GM12878 (cell line): Measurements from ENCODE around the gene MAD2L2. TPM values are rescaled to one million over a fixed set of nuclear protein-coding genes. Genes with fewer than 3 reads are reported as not detected.

ENCODE experiments used
- ATAC-seq: fragments of 200-7000 bp; cut with Tn5 transposase; 3 replicates; pipeline ENCODE4 v1.9.1; 2020; ENCODE audit warnings: mild to moderate bottlenecking, moderate library complexity
- BruUV-seq: library from RNA; stranded (reverse); fragments of 400-500 nt; replicated peaks from 2 replicates; lab custom pipeline; 2021; lab: Mats Ljungman, UMichigan
- CTCF ChIA-PET: fragments of 300-600 bp; sonication (Branson Sonifier 250); formaldehyde crosslinking; extraction: SDS; loops from one replicate; lab custom pipeline; 2021; ENCODE audit warnings: inconsistent platforms; lab: Yijun Ruan, JAX
- POLR2A ChIA-PET: fragments of 350-600 bp; formaldehyde crosslinking; extraction: SDS; loops from one replicate; lab custom pipeline; 2021; ENCODE audit warnings: inconsistent platforms; lab: Charles Lee
- RAD21 ChIA-PET: fragments of 300-600 bp; sonication (Branson Sonifier 250); formaldehyde crosslinking; loops from one replicate; lab custom pipeline; 2023; ENCODE audit warnings: antibody characterized with exemption; ENCODE audit not compliant: unreplicated experiment; lab: Charles Lee
- SMC1A ChIA-PET: fragments of 300-600 bp; sonication (Branson Sonifier 250); formaldehyde crosslinking; loops from one replicate; lab custom pipeline; 2023; ENCODE audit not compliant: unreplicated experiment, uncharacterized antibody; lab: Charles Lee
- DNase-seq: peaks from one replicate; pipeline ENCODE4 v3.0.0-alpha.2; 2011; ENCODE audit warnings: low read depth, low spot score
- FAIRE-seq: peaks from 3 replicates; lab custom pipeline; 2011; peaks lifted over from hg19 to GRCh38; lab: Jason Lieb, UNC
- H2AFZ ChIP-seq: 2 replicates; pipeline ENCODE4 v1.6.0; 2011; ENCODE audit warnings: low read depth, low read length, control low read depth; ENCODE audit not compliant: control insufficient read depth
- H3K27ac ChIP-seq: 2 replicates; pipeline ENCODE4 v1.5.1; 2011; ENCODE audit warnings: control low read depth; ENCODE audit not compliant: control insufficient read depth, insufficient read depth
- H3K27me3 ChIP-seq, 2 experiments: replicated peaks in 1 of 2; 2 replicates each; pipeline versions ENCODE4 v1.6.0 to v1.6.1; 2011; ENCODE audit warnings: low read length in 1 of 2; ENCODE audit not compliant: control insufficient read depth in 2 of 2, insufficient read depth in 2 of 2
- H3K36me3 ChIP-seq, 2 experiments: 2 replicates each; pipeline ENCODE4 v1.5.1; 2011; ENCODE audit warnings: low read length in 1 of 2; ENCODE audit not compliant: control insufficient read depth in 2 of 2, insufficient read depth in 2 of 2
- H3K4me1 ChIP-seq: 2 replicates; pipeline ENCODE4 v1.6.1; 2011; ENCODE audit warnings: mild to moderate bottlenecking, low read length, moderate library complexity, mixed read lengths; ENCODE audit not compliant: control insufficient read depth, insufficient read depth
- H3K4me2 ChIP-seq: 2 replicates; pipeline ENCODE4 v1.6.0; 2011; ENCODE audit warnings: control low read depth; ENCODE audit not compliant: control insufficient read depth, insufficient read depth
- H3K4me3 ChIP-seq: fragments of 200-600 bp; sonication (generic); 2 replicates; pipeline ENCODE4 v1.5.1; 2016
- H3K79me2 ChIP-seq: 2 replicates; pipeline ENCODE4 v1.6.0; 2011; ENCODE audit warnings: low read length; ENCODE audit not compliant: control insufficient read depth, insufficient read depth
- H3K9ac ChIP-seq: 2 replicates; pipeline ENCODE4 v1.8.0; 2011; ENCODE audit warnings: low read length, control low read depth, mixed read lengths; ENCODE audit not compliant: control insufficient read depth, insufficient read depth
- H3K9me3 ChIP-seq: replicated peaks from 3 replicates; pipeline ENCODE4 v1.5.1; 2011; ENCODE audit warnings: mild to moderate bottlenecking, low read length; ENCODE audit not compliant: control insufficient read depth, insufficient read depth
- H4K20me1 ChIP-seq: 2 replicates; pipeline ENCODE4 v1.6.0; 2011; ENCODE audit not compliant: control insufficient read depth, insufficient read depth
- EZH2 ChIP-seq: IDR thresholded peaks from 2 replicates; pipeline ENCODE4 v1.6.1; 2012; ENCODE audit warnings: low read depth, mild to moderate bottlenecking, control low read depth, inconsistent platforms, low read length, borderline replicate concordance; ENCODE audit not compliant: control insufficient read depth
- GATAD2B ChIP-seq: fragments of 450-650 bp; conservative IDR thresholded peaks from 2 replicates; pipeline ENCODE4 v1.6.1; 2017; ENCODE audit warnings: low read depth, mild to moderate bottlenecking, moderate library complexity
- POLR2A ChIP-seq: IDR thresholded peaks from 2 replicates; pipeline ENCODE4 v1.6.1; 2011; ENCODE audit warnings: low read depth, mild to moderate bottlenecking, low read length
- POU2F2 ChIP-seq: IDR thresholded peaks from 3 replicates; pipeline ENCODE4 v1.6.1; 2011; ENCODE audit warnings: low read depth, mild to moderate bottlenecking, low read length, borderline replicate concordance
- REST ChIP-seq: IDR thresholded peaks from 2 replicates; pipeline ENCODE4 v1.6.1; 2012; ENCODE audit warnings: mild to moderate bottlenecking, low read depth, low read length
- SREBF1 ChIP-seq: IDR thresholded peaks from 2 replicates; pipeline ENCODE4 v1.6.1; 2012; ENCODE audit warnings: mild to moderate bottlenecking, low read length
- USF2 ChIP-seq: IDR thresholded peaks from 2 replicates; pipeline ENCODE4 v1.6.1; 2011; ENCODE audit warnings: low read depth, low read length, improper control_type of control experiment, borderline replicate concordance
- YY1 ChIP-seq: IDR thresholded peaks from 2 replicates; pipeline ENCODE4 v1.6.1; 2011; ENCODE audit warnings: low read depth, mild to moderate bottlenecking, low read length
- WGBS: methylation state at CpG from one replicate; pipeline ENCODE4 v1.1.6; 2016; ENCODE audit warnings: low lambda C conversion rate; ENCODE audit not compliant: insufficient replicate concordance, insufficient coverage; ENCODE audit errors: missing lambda C conversion rate; 5-methylcytosine and 5-hydroxymethylcytosine counted together
- in situ Hi-C: fragments of 300-500 bp; cut with MboI; formaldehyde crosslinking; loops from 9 replicates; pipeline ENCODE4 v1.14.3; 2018; ENCODE audit warnings: mixed read lengths
- intact Hi-C: fragments of 100-400 bp; cut with micrococcal nuclease; formaldehyde crosslinking; loops from one replicate; pipeline ENCODE4 v1.14.2; 2022; ENCODE audit not compliant: unreplicated experiment
- polyA plus RNA-seq, 11 experiments: library from polyadenylated mRNA; depleted of rRNA in 4 of 11; unstranded in 6 of 11; stranded (reverse) in 5 of 11; fragments of >200 nt; fragmentation: Nextera tagmentation in 4 of 11; fragmentation: Illumina TruSeq in 1 of 11; extraction: Ambion mirVana in 4 of 11; extraction: Trizol in 1 of 11; gene quantifications; 1 replicate in 1 of 11; 2 replicates in 10 of 11; pipeline versions ENCODE4 v1.2.1 to v1.2.3, GENCODE V29; 2011 to 2016; ENCODE audit warnings: inconsistent platforms in 2 of 11, missing spikeins in 2 of 11, low read depth in 1 of 11
- total RNA-seq, 4 experiments: library from RNA; depleted of rRNA in 3 of 4; stranded (reverse); fragments of >200 nt in 3 of 4; fragmentation: Illumina TruSeq in 1 of 4; extraction: Trizol in 1 of 4; gene quantifications; 2 replicates each; pipeline versions ENCODE4 v1.2.1 to v1.2.3, GENCODE V29; 2013 to 2021

MAD2L2 gene
- total and polyA plus RNA-seq, 10 of the 15 experiments (the other 5 are each of a cell fraction or from before 2014, with no cell fraction given): 3.5 to 95.0 (median 53.2) TPM

DNA sequence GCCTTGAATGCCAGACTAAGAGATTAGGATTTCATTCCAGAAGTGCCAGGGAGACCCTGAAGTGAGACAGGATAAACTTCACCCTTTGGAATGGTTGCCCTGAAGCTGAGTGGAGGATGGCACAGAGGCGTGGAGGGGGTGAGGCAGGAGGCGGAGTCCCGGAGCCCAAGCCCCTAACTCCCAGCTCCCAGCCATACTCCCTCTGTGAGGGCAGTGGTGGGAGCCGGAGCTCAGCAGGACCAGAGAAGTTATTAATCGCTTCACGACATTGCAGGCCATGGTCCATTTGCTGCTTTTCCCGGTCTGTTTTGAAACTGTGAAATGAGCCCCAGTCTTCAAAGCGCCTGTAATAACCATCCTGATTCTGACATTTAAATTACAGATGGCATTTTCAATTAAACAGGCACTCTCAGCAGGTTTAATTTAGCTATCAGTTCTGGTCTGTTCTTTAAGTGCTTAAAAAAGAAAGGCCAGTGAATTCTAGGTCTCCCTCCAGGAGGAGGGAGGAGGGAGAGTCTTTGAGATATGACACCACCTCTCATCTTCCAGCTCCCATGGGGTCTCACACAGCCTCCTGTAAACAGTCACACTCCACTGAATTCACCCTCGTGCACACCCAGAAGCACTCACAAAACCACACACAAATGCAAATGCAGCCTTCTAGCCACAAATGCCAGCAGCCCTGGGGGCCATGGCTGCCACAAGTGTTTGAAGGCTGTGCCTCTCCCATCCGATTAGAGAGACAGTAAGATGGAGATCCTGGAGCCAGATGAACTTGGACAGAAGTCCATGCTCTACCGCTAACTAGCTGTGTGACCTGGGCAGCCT, 46.4 kb downstream of the MAD2L2 start:
- POLR2A ChIA-PET: no interaction called here
- H3K9ac ChIP-seq: no peak overlapping the region
- no TSS peak for BruUV-seq
- no peaks in the 10 kb centered on the region for H3K4me1 ChIP-seq
- CTCF ChIA-PET: interaction anchor here (2.5 kb wide), 1 partner anchor 597 kb away, joined by 9 read pairs; no protein-coding TSS in a partner anchor
- intact Hi-C loops: no loop called here
- no peak overlapping the region for H2AFZ ChIP-seq
- no peaks in the 10 kb centered on the region; a peak in 2 of 4 replicates for H3K27me3 ChIP-seq
- FAIRE-seq (no peak), ATAC-seq (no peak), DNase-seq (no peak)
- no peaks in the 10 kb centered on the region for H3K9me3 ChIP-seq
- H3K36me3 ChIP-seq: no peaks in the 10 kb centered on the region
- no peak overlapping the region for H3K27ac ChIP-seq
- no peaks in the 10 kb centered on the region for H4K20me1 ChIP-seq
- H3K4me2 ChIP-seq: no peak overlapping the region
- no peak for TF ChIP-seq POLR2A
- TF ChIP-seq EZH2: no peak
- no peak for TF ChIP-seq REST
- no peak for TF ChIP-seq SREBF1
- no peak for TF ChIP-seq GATAD2B
- no peak for TF ChIP-seq YY1
- no peak for TF ChIP-seq USF2
- TF ChIP-seq POU2F2: no peak
- SMC1A ChIA-PET: interaction anchor here (0.6 kb wide), 1 partner anchor 85 kb away, joined by 3 read pairs; no protein-coding TSS in a partner anchor
- no peak overlapping the region for H3K4me3 ChIP-seq
- WGBS: 28% methylated on average over 11 of the region's 11 CpGs
- in situ Hi-C loops: no loop called here
- RAD21 ChIA-PET: interaction anchor here (1.5 kb wide), 1 partner anchor 597 kb away, joined by 6 read pairs; no protein-coding TSS in a partner anchor
- no peaks in the 10 kb centered on the region for H3K79me2 ChIP-seq
